Brain microvascular endothelial cell (primary cell): ENCODE measurements around the gene DEFB119.

Experiments
- DNase-seq: peaks from one replicate; pipeline ENCODE4 v3.0.0-alpha.2; 2020
- H3K27ac ChIP-seq: fragments of 250-450 bp; sonication (Bioruptor Pico); 2 replicates; pipeline ENCODE4 v1.5.1; 2020; ENCODE audit warnings: mild to moderate bottlenecking, moderate library complexity
- H3K27me3 ChIP-seq: fragments of 250-450 bp; sonication (Bioruptor Pico); replicated peaks from 2 replicates; pipeline ENCODE4 v1.5.1; 2020; ENCODE audit warnings: mild to moderate bottlenecking
- H3K36me3 ChIP-seq: fragments of 250-450 bp; sonication (Bioruptor Pico); replicated peaks from 2 replicates; pipeline ENCODE4 v1.5.1; 2020; ENCODE audit warnings: mild to moderate bottlenecking
- H3K4me3 ChIP-seq: 2 replicates; pipeline ENCODE4 v1.5.1; 2011; ENCODE audit warnings: low read depth, mild to moderate bottlenecking, control low read depth, low read length, moderate library complexity
- CTCF ChIP-seq: IDR thresholded peaks from 2 replicates; pipeline ENCODE4 v1.5.1; 2011; ENCODE audit warnings: low read depth, mild to moderate bottlenecking, moderate library complexity, low read length, control low read depth, inconsistent platforms; ENCODE audit errors: missing control alignments
- in situ Hi-C: cut with HindIII; loops from 2 replicates; pipeline ENCODE4 v1.10.0; 2017; ENCODE audit warnings: low sequenced_read_pairs, low pct_ligation_motif_present

Gene DEFB119

GRCh38 chr20:31330893-31331292, 59.5 kb downstream of the DEFB119 start:
- Histone ChIP-seq H3K27ac (no peak overlapping the region), H3K36me3 (no peaks in the 10 kb centered on the region), H3K4me3 (no peak overlapping the region), H3K27me3 (no peaks in the 10 kb centered on the region)
- in situ Hi-C loops, result no loop called here
- TF ChIP-seq CTCF, result no peak
- DNase-seq, result no peak
